ENCODE results near the gene TMEM192.

DNA sequence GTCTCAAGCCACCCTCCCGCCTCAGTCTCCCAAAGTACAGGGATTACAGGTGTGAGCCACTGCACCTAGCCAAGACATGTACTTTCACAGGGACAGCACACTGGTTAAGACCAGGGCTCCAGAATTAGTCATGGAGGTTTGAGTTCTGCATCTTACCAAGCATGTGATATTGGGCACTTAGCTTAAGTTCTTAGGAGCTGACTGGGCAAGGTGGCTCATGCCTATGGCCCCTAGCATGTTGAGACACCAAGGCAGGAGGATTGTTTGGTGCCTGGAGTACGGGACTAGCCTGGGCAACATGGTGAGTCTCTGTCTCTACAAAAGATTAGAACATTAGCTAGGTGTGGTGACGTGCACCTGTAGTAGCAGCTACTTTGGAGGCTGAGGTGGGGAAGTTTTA lies 2.6 kb upstream of the TMEM192 start:
- no peak for TF ChIP-seq CTCF (conservative IDR thresholded peaks at IDR 0.05; ENCODE audit: low read length)
- TF ChIP-seq EZH2phosphoT487 (IDR thresholded peaks at IDR 0.05; ENCODE audit: borderline replicate concordance), result no peak

All from Loucy (cell line).